Endothelial cell of umbilical vein (primary cell): Measurements from ENCODE around the gene NR2F6. TPM values are rescaled to one million over a fixed set of nuclear protein-coding genes. Genes with fewer than 3 reads are reported as not detected.

Experiments used
- BruUV-seq: library from RNA; stranded (reverse); fragments of 400-500 nt; replicated peaks from 2 replicates; lab custom pipeline; 2021; lab: Mats Ljungman, UMichigan
- CTCF ChIA-PET: fragments of 300-600, 350-600 bp; sonication (Branson Sonifier 250); formaldehyde crosslinking; loops from one replicate; lab custom pipeline; 2021; ENCODE audit warnings: antibody characterized with exemption, inconsistent platforms; lab: Charles Lee
- POLR2A ChIA-PET: fragments of 300-600, 350-600 bp; sonication (Branson Sonifier 250); formaldehyde crosslinking; loops from one replicate; lab custom pipeline; 2021; ENCODE audit warnings: antibody characterized with exemption, inconsistent platforms; lab: Charles Lee
- DNase-seq: peaks from one replicate; pipeline ENCODE4 v3.0.0-alpha.2; 2011; ENCODE audit warnings: low read depth, low spot score
- FAIRE-seq: peaks from 2 replicates; lab custom pipeline; 2011; peaks lifted over from hg19 to GRCh38; lab: Jason Lieb, UNC
- H2AFZ ChIP-seq: 2 replicates; pipeline ENCODE4 v1.6.0; 2012; ENCODE audit warnings: low read depth, low read length, control low read depth, inconsistent platforms
- H3K27ac ChIP-seq: 2 replicates; pipeline ENCODE4 v1.5.1; 2011; ENCODE audit warnings: low read depth, mild to moderate bottlenecking, control low read depth, low read length, moderate library complexity; ENCODE audit not compliant: insufficient read depth
- H3K27me3 ChIP-seq, 2 experiments: 2 replicates each; pipeline versions ENCODE4 v1.6.0 to v1.6.1; 2011; ENCODE audit warnings: low read length in 2 of 2, mixed read lengths in 1 of 2; ENCODE audit not compliant: control insufficient read depth in 2 of 2, insufficient read depth in 2 of 2
- H3K36me3 ChIP-seq, 2 experiments: 2 replicates in 1 of 2; 3 replicates in 1 of 2; pipeline ENCODE4 v1.5.1; 2011; ENCODE audit warnings: low read length in 2 of 2, mild to moderate bottlenecking in 1 of 2, moderate library complexity in 1 of 2; ENCODE audit not compliant: control insufficient read depth in 2 of 2, insufficient read depth in 2 of 2; ENCODE audit errors: extremely low read depth in 1 of 2
- H3K4me1 ChIP-seq: 3 replicates; pipeline ENCODE4 v1.5.1; 2011; ENCODE audit warnings: mild to moderate bottlenecking, low read length; ENCODE audit not compliant: control insufficient read depth, insufficient read depth; ENCODE audit errors: extremely low read depth
- H3K4me2 ChIP-seq: 2 replicates; pipeline ENCODE4 v1.6.1; 2011; ENCODE audit warnings: low read length, control low read depth, mixed read lengths; ENCODE audit not compliant: insufficient read depth
- H3K4me3 ChIP-seq, 3 experiments: fragments of 200-600 bp in 1 of 3; sonication (generic), shearing (Covaris generic) in 1 of 3; replicated peaks in 1 of 3; 2 replicates each; pipeline ENCODE4 v1.5.1; 2011 to 2016; ENCODE audit warnings: control low read depth in 3 of 3, low read length in 3 of 3, mild to moderate bottlenecking in 2 of 3, inconsistent platforms in 1 of 3, low read depth in 1 of 3, moderate library complexity in 1 of 3; ENCODE audit not compliant: insufficient read depth in 1 of 3
- H3K79me2 ChIP-seq: 2 replicates; pipeline ENCODE4 v1.6.0; 2012; ENCODE audit warnings: low read length, inconsistent platforms; ENCODE audit not compliant: control insufficient read depth, insufficient read depth
- H3K9ac ChIP-seq: replicated peaks from 2 replicates; pipeline ENCODE3; 2011; ENCODE audit warnings: low read length, control low read depth; ENCODE audit not compliant: insufficient read depth; ENCODE audit errors: extremely low read depth
- H3K9me1 ChIP-seq: replicated peaks from 3 replicates; pipeline ENCODE4 v1.6.0; 2011; ENCODE audit warnings: mild to moderate bottlenecking, low read length; ENCODE audit not compliant: control insufficient read depth, insufficient read depth; ENCODE audit errors: extremely low read depth
- H3K9me3 ChIP-seq: replicated peaks from 2 replicates; pipeline ENCODE4 v1.5.1; 2012; ENCODE audit warnings: low read length, inconsistent platforms; ENCODE audit not compliant: control insufficient read depth, insufficient read depth
- H4K20me1 ChIP-seq: replicated peaks from 2 replicates; pipeline ENCODE3; 2011; ENCODE audit warnings: mild to moderate bottlenecking, low read length; ENCODE audit not compliant: control insufficient read depth, insufficient read depth; ENCODE audit errors: extremely low read depth
- CTCF ChIP-seq, 2 donors: IDR thresholded peaks; 1 replicate in 1 of 2; 2 replicates in 1 of 2; pipeline ENCODE4 v1.5.1; 2011; ENCODE audit warnings: low read length in 2 of 2, mild to moderate bottlenecking in 2 of 2, moderate library complexity in 2 of 2, control low read depth in 1 of 2, inconsistent platforms in 1 of 2, low read depth in 1 of 2; ENCODE audit not compliant: insufficient read depth in 1 of 2; ENCODE audit errors: extremely low read depth in 1 of 2
- FOS ChIP-seq: IDR thresholded peaks from 2 replicates; pipeline ENCODE4 v1.6.1; 2011; ENCODE audit warnings: mild to moderate bottlenecking, low read length, moderate library complexity, borderline replicate concordance; ENCODE audit not compliant: insufficient read depth
- GATA2 ChIP-seq: IDR thresholded peaks from 2 replicates; pipeline ENCODE4 v1.7.0; 2011; ENCODE audit warnings: low read depth, mild to moderate bottlenecking, moderate library complexity, mixed read lengths, low read length; ENCODE audit not compliant: insufficient read length, insufficient read depth
- JUN ChIP-seq: IDR thresholded peaks from 2 replicates; pipeline ENCODE4 v1.6.1; 2011; ENCODE audit warnings: borderline replicate concordance, low read depth; ENCODE audit not compliant: insufficient read length, insufficient read depth
- MAX ChIP-seq: IDR thresholded peaks from 2 replicates; pipeline ENCODE4 v1.6.1; 2011; ENCODE audit not compliant: insufficient read depth, insufficient read length
- MYC ChIP-seq: IDR thresholded peaks from one replicate; pipeline ENCODE4 v1.6.1; 2011; ENCODE audit warnings: mild to moderate bottlenecking, low read depth, low read length
- POLR2A ChIP-seq: IDR thresholded peaks from 2 replicates; pipeline ENCODE4 v1.6.1; 2012; ENCODE audit warnings: low read depth, mild to moderate bottlenecking, control low read depth, low read length
- POLR2AphosphoS5 ChIP-seq: IDR thresholded peaks from 2 replicates; pipeline ENCODE4 v1.6.1; 2012; ENCODE audit warnings: low read depth, mild to moderate bottlenecking, control low read depth, low read length, moderate library complexity; ENCODE audit not compliant: insufficient read depth
- dilution Hi-C: fragments of 300-500 bp; cut with MboI; formaldehyde crosslinking; loops from one replicate; pipeline ENCODE4 v1.15.0; 2019; ENCODE audit warnings: low sequenced_read_pairs; ENCODE audit not compliant: extremely low pct_ligation_motif_present
- intact Hi-C: fragments of 100-400 bp; cut with micrococcal nuclease; formaldehyde crosslinking; loops from one replicate; pipeline ENCODE4 v1.10.0; 2022
- polyA plus RNA-seq, 4 experiments: library from polyadenylated mRNA; depleted of rRNA in 3 of 4; stranded (reverse) in 3 of 4; unstranded in 1 of 4; fragments of >200 nt; gene quantifications; 2 replicates each; pipeline versions ENCODE4 v1.2.1 to v1.2.3, GENCODE V29; 2011 to 2012; ENCODE audit warnings: missing spikeins in 1 of 4
- total RNA-seq: library from RNA; stranded (reverse); gene quantifications from 2 replicates; pipeline ENCODE4 v1.2.3, GENCODE V29; 2021

Gene NR2F6
- total and polyA plus RNA-seq, 2 donors (not counting 3 experiments of a cell fraction or from before 2014, with no cell fraction given) = 36.1 to 38.9 TPM

GRCh38 chr19:17256130-17256529 lies 10.4 kb upstream of the NR2F6 start:
- intact Hi-C loops = no loop called here
- H3K79me2 ChIP-seq = no peaks in the 10 kb centered on the region
- no peak overlapping the region for H3K27ac ChIP-seq
- H3K27me3 ChIP-seq = no peaks in the 10 kb centered on the region
- DNase-seq (no peak), FAIRE-seq (no peak)
- no peaks in the 10 kb centered on the region for H3K9me1 ChIP-seq
- H3K4me3 ChIP-seq = no peak overlapping the region
- dilution Hi-C loops = no loop called here
- TF ChIP-seq FOS = no peak
- ChIA-PET CTCF (no interaction called here), POLR2A (no interaction called here)
- H3K9me3 ChIP-seq = no peaks in the 10 kb centered on the region
- H3K4me1 ChIP-seq = no peaks in the 10 kb centered on the region
- no peak overlapping the region for H2AFZ ChIP-seq
- H3K9ac ChIP-seq = no peak overlapping the region
- no peaks in the 10 kb centered on the region for H4K20me1 ChIP-seq
- H3K36me3 ChIP-seq = peaks cover 0 to 34% of the 10 kb centered on the region in 2 experiments
- no peak overlapping the region for H3K4me2 ChIP-seq
- no TSS peak for BruUV-seq

- TF ChIP-seq GATA2 (no peak), CTCF (IDR thresholded peaks at IDR 0.05; ENCODE audit: extremely low read depth in 1 of 2, insufficient read depth in 1 of 2, low read depth in 1 of 2, low read length in 2 of 2) (no peak), POLR2AphosphoS5 (no peak), JUN (no peak), MAX (no peak), MYC (no peak), FOS (no peak), POLR2A (no peak)
- DNase-seq (no peak), FAIRE-seq (no peak)
- Histone ChIP-seq H3K4me2 (no peak overlapping the region), H3K36me3 (peaks cover 0 to 36% of the 10 kb centered on the region in 2 experiments), H3K4me1 (no peaks in the 10 kb centered on the region), H4K20me1 (no peaks in the 10 kb centered on the region), H3K4me3 (no peak overlapping the region), H3K9me3 (no peaks in the 10 kb centered on the region), H3K9me1 (no peaks in the 10 kb centered on the region), H3K9ac (no peak overlapping the region), H3K79me2 (no peaks in the 10 kb centered on the region), H2AFZ (no peak overlapping the region), H3K27ac (no peak overlapping the region), H3K27me3 (no peaks in the 10 kb centered on the region)
- dilution Hi-C loops = no loop called here
- CTCF ChIA-PET = interaction anchor here (0.8 to 1.5 kb wide), 2 partner anchors 27 to 40 kb away, joined by 4 to 5 read pairs; partner anchors contain the start of gene USE1
- intact Hi-C loops = no loop called here
- POLR2A ChIA-PET = no interaction called here
- no TSS peak for BruUV-seq
Observed at GRCh38 chr19:17255150-17255621, 9.5 kb upstream of the NR2F6 start.
